ENCODE measurements around the gene SLAMF6.

DNA sequence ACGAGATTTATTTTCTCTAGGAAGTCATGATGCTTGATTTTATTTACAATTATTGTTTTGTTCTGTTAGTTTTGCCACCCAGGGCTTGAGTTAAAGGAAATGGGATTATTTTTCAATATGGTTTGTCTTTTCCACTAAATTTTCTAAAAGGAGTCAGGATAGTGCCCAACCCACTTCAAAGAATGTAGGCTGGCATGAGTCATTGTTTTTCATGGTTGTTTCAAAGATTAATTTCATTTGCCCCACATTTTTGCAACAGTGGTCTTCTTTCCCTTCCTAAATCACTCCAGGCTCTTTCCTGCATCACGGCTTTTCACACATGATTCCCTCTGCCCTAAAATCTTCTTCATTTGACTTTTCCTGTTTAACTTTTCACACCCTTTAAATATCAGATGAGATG is 2.5 kb downstream of the SLAMF6 start:
- TF ChIP-seq GATA3 (IDR thresholded peaks at IDR 0.05; ENCODE audit: low read depth, low read length) = no peak
- TF ChIP-seq GATA2 (IDR thresholded peaks at IDR 0.05; ENCODE audit: low read depth, low read length) = no peak

Data from SH-SY5Y (cell line).